ENCODE measurements around the gene CNTN6. TPM values are rescaled to one million over a fixed set of nuclear protein-coding genes. Genes with fewer than 3 reads are reported as not detected.

Gene CNTN6
- total RNA-seq, 1 donor from 2014 or later = 0.98 TPM

DNA sequence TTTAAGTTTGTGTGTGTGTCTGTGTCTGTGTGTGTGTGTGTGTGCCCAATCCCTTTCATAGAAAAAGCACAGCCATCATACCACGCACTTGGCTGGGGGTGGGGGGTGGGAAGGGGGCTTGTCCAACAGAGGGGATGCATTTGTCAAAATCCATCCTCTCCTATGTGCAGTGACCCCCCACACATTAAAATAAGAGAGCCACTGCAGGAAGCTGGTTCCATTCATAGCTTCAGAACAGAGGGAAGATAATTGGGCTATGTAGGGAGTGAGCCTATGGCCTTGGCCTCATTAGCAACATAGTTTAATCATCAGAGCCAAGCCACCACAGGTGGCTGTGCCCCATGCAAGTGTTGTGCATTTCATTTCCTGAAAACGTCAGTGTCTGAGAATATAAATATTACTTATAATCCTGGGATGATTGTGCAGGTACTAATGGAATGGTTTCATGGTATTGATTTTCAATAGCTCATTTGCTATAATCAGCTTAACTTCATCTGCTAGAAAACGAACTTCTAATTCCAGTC lies 330.8 kb downstream of the CNTN6 start:
- no peaks in the 10 kb centered on the region for H3K36me3 ChIP-seq
- TF ChIP-seq CTCF (IDR thresholded peaks at IDR 0.05) (no peak), POLR2AphosphoS5 (IDR thresholded peaks at IDR 0.05; ENCODE audit: insufficient read depth in 1 of 2, low read depth in 1 of 2) (no peak), POLR2A (IDR thresholded peaks at IDR 0.05) (no peak)
- H3K4me3 ChIP-seq = no peak overlapping the region
- no peak for DNase-seq (ENCODE audit: extremely low spot score in 2 of 2)
- H3K4me1 ChIP-seq = no peaks in the 10 kb centered on the region
- no peaks in the 10 kb centered on the region for H3K9me3 ChIP-seq
- intact Hi-C loops (cut with DNase I) = no loop called here
- H3K27ac ChIP-seq = no peak overlapping the region
- no peaks in the 10 kb centered on the region for H3K27me3 ChIP-seq

DNA sequence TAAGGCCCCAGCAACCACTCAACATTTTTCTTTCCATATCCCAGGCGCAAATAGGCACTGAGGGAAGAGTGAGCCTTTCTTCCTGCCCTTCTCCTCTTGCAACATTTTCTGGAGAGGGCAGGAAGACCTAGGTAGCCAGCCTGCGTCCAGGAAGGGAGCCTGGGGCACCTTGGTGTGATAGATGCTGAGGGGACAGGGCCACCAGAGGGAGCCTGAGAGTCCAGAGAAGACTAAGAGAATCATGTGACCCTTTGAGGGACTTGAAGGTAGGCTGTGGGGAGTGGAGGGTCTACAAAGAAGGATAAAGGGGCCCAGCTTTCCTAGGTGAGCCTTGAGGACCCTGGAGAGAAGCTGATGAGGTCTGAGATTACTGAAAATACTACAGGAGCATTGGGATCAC lies 346.6 kb downstream of the CNTN6 start:
- DNase-seq (ENCODE audit: extremely low spot score in 2 of 2) = no peak
- TF ChIP-seq POLR2AphosphoS5 (IDR thresholded peaks at IDR 0.05; ENCODE audit: insufficient read depth in 1 of 2, low read depth in 1 of 2) = no peak
- Histone ChIP-seq H3K27ac (no peak overlapping the region), H3K4me1 (no peaks in the 10 kb centered on the region), H3K9me3 (no peaks in the 10 kb centered on the region), H3K27me3 (no peaks in the 10 kb centered on the region), H3K4me3 (no peak overlapping the region), H3K36me3 (no peaks in the 10 kb centered on the region)
- intact Hi-C loops (cut with DNase I) = no loop called here

- no peaks in the 10 kb centered on the region for H3K4me1 ChIP-seq
- H3K27me3 ChIP-seq = no peaks in the 10 kb centered on the region
- TF ChIP-seq POLR2A (IDR thresholded peaks at IDR 0.05) (no peak), POLR2AphosphoS5 (IDR thresholded peaks at IDR 0.05; ENCODE audit: insufficient read depth in 1 of 2, low read depth in 1 of 2) (no peak)
- no peak for DNase-seq (ENCODE audit: extremely low spot score in 2 of 2)
- H3K4me3 ChIP-seq = no peak overlapping the region
- intact Hi-C loops (cut with DNase I) = no loop called here
- H3K27ac ChIP-seq = no peak overlapping the region
- H3K9me3 ChIP-seq = no peaks in the 10 kb centered on the region
- no peaks in the 10 kb centered on the region for H3K36me3 ChIP-seq
Observed at GRCh38 chr3:1442271-1442670, 349.4 kb downstream of the CNTN6 start.

GRCh38 chr3:1444195-1444594 lies 351.4 kb downstream of the CNTN6 start:
- H3K27me3 ChIP-seq = no peaks in the 10 kb centered on the region
- H3K36me3 ChIP-seq = no peaks in the 10 kb centered on the region
- H3K9me3 ChIP-seq = no peaks in the 10 kb centered on the region
- intact Hi-C loops (cut with DNase I) = no loop called here
- DNase-seq (ENCODE audit: extremely low spot score in 2 of 2) = no peak
- TF ChIP-seq POLR2A (IDR thresholded peaks at IDR 0.05) = no peak
- no peak for TF ChIP-seq POLR2AphosphoS5 (IDR thresholded peaks at IDR 0.05; ENCODE audit: insufficient read depth in 1 of 2, low read depth in 1 of 2)
- no peak for TF ChIP-seq CTCF (IDR thresholded peaks at IDR 0.05)
- H3K4me1 ChIP-seq = no peaks in the 10 kb centered on the region
- no peak overlapping the region for H3K4me3 ChIP-seq
- no peak overlapping the region for H3K27ac ChIP-seq

DNA sequence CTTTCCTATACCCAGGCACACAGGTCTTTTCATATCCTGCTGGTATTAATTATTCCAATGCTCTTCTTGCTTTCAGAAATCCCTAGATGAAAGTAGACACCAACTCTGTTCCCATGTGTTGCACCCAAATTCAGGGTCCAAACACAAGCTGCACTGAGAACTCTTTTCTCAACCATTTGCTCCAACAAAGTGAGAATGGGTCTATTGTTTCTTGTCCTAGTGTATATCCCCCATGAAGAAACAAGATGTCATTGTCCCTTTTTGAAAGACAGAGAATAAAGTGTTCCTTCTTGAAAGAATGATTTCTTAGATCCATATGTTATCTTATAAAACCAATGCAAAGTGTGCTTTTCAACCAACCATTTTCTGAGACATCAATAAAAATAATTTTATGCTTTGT lies 353.7 kb downstream of the CNTN6 start:
- intact Hi-C loops (cut with DNase I) = no loop called here
- no peak overlapping the region for H3K4me3 ChIP-seq
- no peaks in the 10 kb centered on the region for H3K4me1 ChIP-seq
- DNase-seq (ENCODE audit: extremely low spot score in 2 of 2) = no peak
- no peaks in the 10 kb centered on the region for H3K36me3 ChIP-seq
- no peaks in the 10 kb centered on the region for H3K9me3 ChIP-seq
- no peaks in the 10 kb centered on the region for H3K27me3 ChIP-seq
- no peak overlapping the region for H3K27ac ChIP-seq
- TF ChIP-seq CTCF (IDR thresholded peaks at IDR 0.05) (no peak), POLR2A (IDR thresholded peaks at IDR 0.05) (no peak), POLR2AphosphoS5 (IDR thresholded peaks at IDR 0.05; ENCODE audit: insufficient read depth in 1 of 2, low read depth in 1 of 2) (no peak)

DNA sequence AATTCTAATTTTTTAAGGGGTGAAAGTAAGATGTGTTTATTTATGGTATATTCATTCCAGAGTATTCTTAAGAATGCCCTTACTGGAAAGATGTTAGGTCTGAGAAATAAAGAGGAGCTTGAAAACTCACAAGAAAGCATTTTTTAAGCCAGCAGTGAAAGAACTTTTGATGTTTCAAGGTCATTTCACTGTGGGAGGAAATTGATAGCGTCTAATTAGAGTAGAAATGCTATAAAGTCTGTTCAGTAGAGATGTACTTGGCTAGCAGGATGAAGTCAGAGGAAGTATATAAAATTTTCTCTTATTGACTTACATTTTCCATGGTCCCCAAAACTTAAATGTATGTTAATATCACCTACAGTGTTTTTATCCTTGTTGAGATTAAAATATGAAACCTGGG lies 354.6 kb downstream of the CNTN6 start:
- no peak for DNase-seq (ENCODE audit: extremely low spot score in 2 of 2)
- H3K9me3 ChIP-seq = no peaks in the 10 kb centered on the region
- H3K4me1 ChIP-seq = no peaks in the 10 kb centered on the region
- H3K36me3 ChIP-seq = no peaks in the 10 kb centered on the region
- no peak for TF ChIP-seq CTCF (IDR thresholded peaks at IDR 0.05)
- intact Hi-C loops (cut with DNase I) = no loop called here
- no peaks in the 10 kb centered on the region for H3K27me3 ChIP-seq
- H3K4me3 ChIP-seq = no peak overlapping the region
- H3K27ac ChIP-seq = no peak overlapping the region

Measured in vagina (tissue), 2 donors.